IPS-18a (cell line): ENCODE data around the gene SKI.

ENCODE experiments used
- H3K27ac ChIP-seq: one replicate; pipeline ENCODE4 v1.5.1; 2013; ENCODE audit warnings: low read length
- H3K27me3 ChIP-seq: one replicate; pipeline ENCODE4 v1.6.1; 2013; ENCODE audit warnings: mild to moderate bottlenecking, low read length; ENCODE audit not compliant: control insufficient read depth, insufficient read depth
- H3K36me3 ChIP-seq: one replicate; pipeline ENCODE4 v1.6.1; 2013; ENCODE audit warnings: low read depth, low read length; ENCODE audit not compliant: control insufficient read depth
- H3K4me1 ChIP-seq: one replicate; pipeline ENCODE4 v1.6.1; 2013; ENCODE audit warnings: low read depth, low read length; ENCODE audit not compliant: control insufficient read depth
- H3K4me3 ChIP-seq: one replicate; pipeline ENCODE4 v1.5.1; 2013; ENCODE audit warnings: low read length
- H3K9ac ChIP-seq: one replicate; pipeline ENCODE4 v1.6.1; 2013; ENCODE audit warnings: mild to moderate bottlenecking, low read length, moderate library complexity
- H3K9me3 ChIP-seq: one replicate; pipeline ENCODE4 v1.6.1; 2013; ENCODE audit warnings: low read depth, low read length; ENCODE audit not compliant: control insufficient read depth

The SKI gene

GRCh38 chr1:2186901-2187300, 41.2 kb upstream of the SKI start:
- no peak overlapping the region for H3K27ac ChIP-seq
- peaks cover 2% of the 10 kb centered on the region for H3K36me3 ChIP-seq
- no peaks in the 10 kb centered on the region for H3K27me3 ChIP-seq
- no peak overlapping the region for H3K4me3 ChIP-seq
- no peaks in the 10 kb centered on the region for H3K9me3 ChIP-seq
- H3K9ac ChIP-seq = no peak overlapping the region
- H3K4me1 ChIP-seq = peaks cover 8% of the 10 kb centered on the region

DNA sequence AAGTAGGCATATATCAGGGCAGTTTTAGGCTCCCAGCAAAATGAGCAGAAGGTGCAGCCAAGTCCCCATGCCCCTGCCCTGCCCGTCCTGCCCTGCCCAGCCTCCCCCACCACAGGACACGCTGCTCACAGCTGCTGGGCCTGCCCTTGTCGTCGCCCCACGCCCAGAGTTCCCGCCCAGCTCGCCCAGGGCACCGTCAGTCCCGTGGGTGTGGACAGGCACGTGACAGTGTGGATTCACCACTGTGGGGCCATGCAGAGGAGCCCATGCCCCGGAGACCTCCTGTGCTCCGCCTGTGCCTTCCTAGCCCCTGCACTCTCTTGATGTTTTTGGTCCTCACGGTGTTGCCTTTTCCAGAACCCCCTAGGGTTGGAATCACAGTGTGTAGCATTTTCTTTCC, 40.5 kb upstream of the SKI start:
- Histone ChIP-seq H3K4me3 (no peak overlapping the region), H3K4me1 (peaks cover 8% of the 10 kb centered on the region), H3K27me3 (no peaks in the 10 kb centered on the region), H3K27ac (no peak overlapping the region), H3K36me3 (peaks cover 2% of the 10 kb centered on the region), H3K9me3 (no peaks in the 10 kb centered on the region), H3K9ac (no peak overlapping the region)

GRCh38 chr1:2188336-2188735, 39.8 kb upstream of the SKI start:
- no peak overlapping the region for H3K4me3 ChIP-seq
- no peak overlapping the region for H3K27ac ChIP-seq
- H3K27me3 ChIP-seq = no peaks in the 10 kb centered on the region
- no peaks in the 10 kb centered on the region for H3K9me3 ChIP-seq
- peaks cover 8% of the 10 kb centered on the region for H3K4me1 ChIP-seq
- no peak overlapping the region for H3K9ac ChIP-seq
- H3K36me3 ChIP-seq = peaks cover 2% of the 10 kb centered on the region

GRCh38 chr1:2189459-2190425, 38.4 kb upstream of the SKI start:
- Histone ChIP-seq H3K4me1 (peaks cover 8% of the 10 kb centered on the region), H3K4me3 (peak overlapping the region; percentile 65), H3K27me3 (no peaks in the 10 kb centered on the region), H3K36me3 (no peaks in the 10 kb centered on the region), H3K9ac (peak overlapping the region; percentile 39), H3K9me3 (no peaks in the 10 kb centered on the region), H3K27ac (no peak overlapping the region)

DNA sequence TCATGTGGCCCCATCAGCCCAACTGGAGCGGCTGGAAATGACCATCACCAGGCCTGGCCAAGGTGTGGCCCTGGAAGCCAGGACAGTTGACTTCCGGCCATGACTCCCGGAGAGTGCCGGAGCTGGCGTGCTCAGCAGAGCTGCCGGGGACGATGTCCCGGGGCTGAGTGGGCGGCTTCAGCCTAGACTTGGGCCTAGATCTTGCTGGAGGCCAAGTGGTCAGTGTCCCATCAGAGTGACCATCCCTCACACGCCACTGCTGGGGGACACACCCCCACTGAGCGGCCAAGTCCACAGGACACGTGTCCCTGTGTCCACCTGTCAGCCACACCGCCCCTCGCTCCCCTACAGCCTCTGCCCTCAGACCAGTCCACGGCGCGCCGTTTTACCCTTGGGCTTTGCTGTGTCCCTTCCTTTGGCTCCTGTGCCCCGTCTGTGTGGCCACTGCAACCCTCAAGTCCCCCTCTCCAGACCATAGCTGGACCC, 37.6 kb upstream of the SKI start:
- no peaks in the 10 kb centered on the region for H3K27me3 ChIP-seq
- no peak overlapping the region for H3K4me3 ChIP-seq
- H3K4me1 ChIP-seq = peaks cover 8% of the 10 kb centered on the region
- no peaks in the 10 kb centered on the region for H3K36me3 ChIP-seq
- no peak overlapping the region for H3K27ac ChIP-seq
- no peak overlapping the region for H3K9ac ChIP-seq
- H3K9me3 ChIP-seq = no peaks in the 10 kb centered on the region

DNA sequence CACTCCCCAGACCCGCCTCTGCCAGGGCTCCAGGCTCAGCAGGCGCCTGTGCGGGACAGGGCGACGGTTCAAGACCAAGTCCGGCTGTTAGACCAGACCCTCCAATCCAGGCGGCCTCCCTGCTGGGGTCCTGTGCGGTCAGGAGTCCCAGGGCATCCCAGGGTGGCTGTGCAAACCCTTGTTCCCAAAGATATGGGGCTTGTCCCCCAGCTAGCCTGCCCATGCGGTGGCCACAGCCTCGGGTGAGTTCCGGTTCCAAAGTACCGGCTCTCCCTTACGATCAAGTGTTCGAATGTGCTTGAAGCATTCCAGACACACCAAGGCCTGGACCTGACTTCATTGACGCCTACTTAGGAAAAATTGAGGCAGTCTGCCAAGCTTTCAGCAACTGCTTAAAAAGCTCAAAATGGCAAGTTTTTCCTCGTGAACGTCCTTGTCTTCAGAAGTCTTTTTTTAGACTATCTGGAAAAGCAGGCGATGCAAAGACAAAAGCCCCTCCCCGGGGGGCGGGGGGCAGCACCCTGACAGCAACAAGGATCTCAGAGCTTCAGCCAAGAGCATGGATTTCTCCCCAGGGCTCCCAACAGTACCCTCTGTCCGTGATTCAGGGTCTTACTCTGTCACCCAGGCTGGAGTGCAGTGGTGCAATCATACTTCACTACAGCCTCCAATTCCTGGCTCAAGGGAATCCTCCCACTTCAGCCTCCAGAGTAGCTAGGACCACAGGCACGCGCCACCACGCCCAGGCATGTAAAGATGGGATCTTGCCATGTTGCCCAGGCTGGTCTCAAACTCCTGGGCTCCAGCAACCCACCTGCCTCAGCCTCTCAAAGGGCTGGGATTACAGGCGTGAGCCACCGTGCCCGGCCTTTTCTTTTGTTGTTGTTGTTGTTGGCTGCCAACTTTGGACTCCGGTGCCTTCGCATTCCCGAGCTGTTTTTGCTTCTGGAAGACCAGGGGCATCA, 35.8 kb upstream of the SKI start:
- H3K4me1 ChIP-seq = peaks cover 8% of the 10 kb centered on the region
- H3K36me3 ChIP-seq = no peaks in the 10 kb centered on the region
- no peaks in the 10 kb centered on the region for H3K9me3 ChIP-seq
- no peak overlapping the region for H3K9ac ChIP-seq
- no peak overlapping the region for H3K4me3 ChIP-seq
- no peak overlapping the region for H3K27ac ChIP-seq
- H3K27me3 ChIP-seq = no peaks in the 10 kb centered on the region

DNA sequence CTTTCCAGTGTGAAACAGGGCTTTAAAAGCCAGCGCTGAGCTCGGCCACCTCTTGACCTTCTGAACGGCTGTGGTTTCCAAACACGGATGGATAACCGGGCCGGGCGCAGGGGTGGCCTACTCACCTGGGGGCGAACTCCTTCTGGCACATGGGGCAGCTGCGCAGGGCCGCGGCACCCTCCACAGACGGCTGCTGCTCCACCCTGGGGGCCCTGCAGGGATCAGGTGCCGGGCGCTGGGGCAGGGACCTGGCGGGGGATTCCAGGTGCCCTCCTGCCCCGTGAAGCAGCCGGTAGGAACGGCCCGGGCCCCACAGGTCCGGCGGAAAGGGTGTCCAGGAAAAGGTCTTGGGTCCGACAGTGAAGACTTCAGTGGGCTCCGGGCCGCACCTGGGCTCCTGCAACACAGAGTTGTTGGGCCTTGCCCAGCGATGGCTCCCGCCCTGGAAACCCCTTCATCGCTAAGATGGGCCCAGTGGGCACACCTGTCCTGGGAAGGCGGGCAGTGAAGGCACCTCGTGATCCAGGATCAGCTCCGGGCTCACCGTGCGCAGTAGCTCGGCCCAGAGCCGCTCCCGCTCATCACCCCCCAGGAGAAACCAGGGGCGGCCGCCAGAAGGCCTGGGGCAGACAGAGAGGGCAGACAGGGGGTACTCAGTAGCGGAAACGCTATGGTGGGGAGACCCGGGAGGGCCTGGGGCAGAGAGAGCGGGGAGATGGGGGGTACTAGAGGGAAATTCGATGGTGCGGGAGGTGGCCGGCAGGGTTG, 34.4 kb upstream of the SKI start:
- Histone ChIP-seq H3K4me1 (peaks cover 8% of the 10 kb centered on the region), H3K9ac (no peak overlapping the region), H3K36me3 (no peaks in the 10 kb centered on the region), H3K4me3 (peak overlapping the region; percentile 57), H3K27ac (no peak overlapping the region), H3K27me3 (no peaks in the 10 kb centered on the region), H3K9me3 (no peaks in the 10 kb centered on the region)

DNA sequence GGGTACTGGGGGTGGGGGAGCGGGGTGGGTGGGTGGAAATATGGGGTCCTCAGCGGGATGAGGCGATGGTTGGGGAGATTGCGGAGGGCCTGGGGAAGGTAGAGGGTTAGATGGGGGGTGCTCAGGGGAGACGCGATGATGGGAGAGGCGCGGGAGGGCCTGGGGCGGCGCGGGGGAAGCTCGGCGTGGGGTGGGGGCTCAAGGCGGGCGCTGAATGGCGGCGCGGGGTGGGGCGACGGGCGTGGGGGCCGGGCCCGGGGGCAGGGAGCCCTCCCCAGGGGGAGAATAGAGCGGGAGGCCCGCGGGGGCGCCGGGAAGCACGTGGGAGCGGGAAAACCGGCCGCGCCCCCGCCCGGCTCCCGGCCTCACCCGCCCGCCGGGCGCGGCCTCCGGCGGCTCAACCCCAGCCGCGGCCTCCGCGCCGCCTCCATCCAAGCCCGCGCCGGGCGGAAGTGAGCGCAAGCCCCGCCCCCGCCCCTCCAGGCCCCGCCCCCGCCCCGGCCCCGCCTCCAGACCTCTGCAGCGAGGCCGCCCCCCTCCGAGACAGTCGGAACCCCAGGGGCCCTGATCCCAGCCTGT, 33.7 kb upstream of the SKI start, which contains the start of gene FAAP20:
TSS of gene FAAP20 (minus strand) at position 454 of the 579 bp plus-strand sequence. CDS start at position 431, 23 bp downstream.
- H3K4me1 ChIP-seq = peaks cover 4% of the 10 kb centered on the region
- peak within 1 kb of the TSS; percentile 61 for H3K4me3 ChIP-seq
- H3K9me3 ChIP-seq = no peaks in the 10 kb centered on the region
- no peaks in the 10 kb centered on the region for H3K36me3 ChIP-seq
- H3K27ac ChIP-seq = no peak within 1 kb of the TSS
- H3K27me3 ChIP-seq = no peaks in the 10 kb centered on the region
- peak within 1 kb of the TSS; percentile 30 for H3K9ac ChIP-seq

GRCh38 chr1:2194898-2195673, 33.0 kb upstream of the SKI start:
- no peak overlapping the region for H3K27ac ChIP-seq
- H3K4me1 ChIP-seq = peaks cover 4% of the 10 kb centered on the region
- H3K4me3 ChIP-seq = peak overlapping the region; percentile 61
- H3K36me3 ChIP-seq = no peaks in the 10 kb centered on the region
- H3K9ac ChIP-seq = peak overlapping the region; percentile 30
- no peaks in the 10 kb centered on the region for H3K9me3 ChIP-seq
- no peaks in the 10 kb centered on the region for H3K27me3 ChIP-seq

DNA sequence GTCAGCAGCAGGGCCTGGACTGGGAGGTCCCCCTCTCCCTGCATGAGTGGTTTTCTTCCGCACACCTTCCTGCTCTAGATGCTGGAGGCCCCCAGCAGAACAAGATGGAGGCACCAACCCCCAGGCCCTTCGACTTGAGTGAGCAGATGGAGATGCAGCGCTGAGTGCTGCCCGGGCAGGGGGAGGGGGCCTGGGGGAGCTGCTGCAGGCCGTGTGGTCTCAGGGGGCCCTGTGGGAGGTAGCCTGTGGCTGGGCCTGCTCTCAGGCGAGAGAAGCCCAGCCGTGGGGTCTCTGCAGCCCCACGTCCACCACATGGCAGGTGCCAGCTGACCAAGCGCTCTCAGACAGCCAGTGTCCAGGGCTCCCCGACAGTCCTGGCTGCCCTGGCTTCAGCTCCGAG, 32.3 kb upstream of the SKI start:
- Histone ChIP-seq H3K4me1 (no peaks in the 10 kb centered on the region), H3K36me3 (no peaks in the 10 kb centered on the region), H3K9me3 (no peaks in the 10 kb centered on the region), H3K9ac (no peak overlapping the region), H3K27me3 (no peaks in the 10 kb centered on the region), H3K27ac (no peak overlapping the region), H3K4me3 (no peak overlapping the region)
